ENCODE measurements around the gene FAM222A. TPM values are rescaled to one million over a fixed set of nuclear protein-coding genes. Genes with fewer than 3 reads are reported as not detected.
A peak's percentile ranks its signal among the peaks of the same experiment; 100 is the strongest.

The FAM222A gene
- total RNA-seq, 1 donor from 2014 or later = 6.2 TPM

GRCh38 chr12:109753959-109754358, 40.3 kb downstream of the FAM222A start:
- TF ChIP-seq CTCF (IDR thresholded peaks at IDR 0.05) = no peak
- Histone ChIP-seq H3K27ac (no peak overlapping the region), H3K36me3 (no peaks in the 10 kb centered on the region), H3K27me3 (no peaks in the 10 kb centered on the region), H3K4me1 (no peaks in the 10 kb centered on the region), H3K9me3 (peaks cover 7% of the 10 kb centered on the region), H3K4me3 (no peak overlapping the region)
- ATAC-seq (no peak), DNase-seq (no peak)
- intact Hi-C loops (cut with DNase I) = no loop called here

DNA sequence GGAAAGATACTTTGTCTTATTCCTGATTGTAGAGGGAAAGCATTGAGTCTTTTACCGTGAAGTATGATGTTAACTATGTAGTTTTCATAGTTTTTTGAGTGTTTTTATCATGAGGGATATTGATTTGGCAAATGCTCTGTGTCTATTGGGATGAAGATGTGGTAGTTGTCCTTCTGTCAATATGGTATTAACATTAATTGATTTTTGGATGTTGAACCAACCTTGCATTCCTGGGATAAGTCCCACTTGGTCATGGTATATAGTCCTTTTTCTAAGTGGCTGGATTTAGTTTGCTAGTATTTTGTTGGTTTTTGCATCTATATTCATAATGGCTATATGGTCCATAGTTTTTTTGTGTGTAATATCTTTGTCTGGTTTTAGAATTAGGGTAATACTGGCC, 42.8 kb downstream of the FAM222A start:
- Histone ChIP-seq H3K27me3 (no peaks in the 10 kb centered on the region), H3K4me1 (peaks cover 8% of the 10 kb centered on the region), H3K27ac (no peak overlapping the region), H3K36me3 (no peaks in the 10 kb centered on the region), H3K9me3 (peaks cover 7% of the 10 kb centered on the region), H3K4me3 (no peak overlapping the region)
- no peak for TF ChIP-seq CTCF (IDR thresholded peaks at IDR 0.05)
- intact Hi-C loops (cut with DNase I) = no loop called here
- ATAC-seq (no peak), DNase-seq (no peak)

DNA sequence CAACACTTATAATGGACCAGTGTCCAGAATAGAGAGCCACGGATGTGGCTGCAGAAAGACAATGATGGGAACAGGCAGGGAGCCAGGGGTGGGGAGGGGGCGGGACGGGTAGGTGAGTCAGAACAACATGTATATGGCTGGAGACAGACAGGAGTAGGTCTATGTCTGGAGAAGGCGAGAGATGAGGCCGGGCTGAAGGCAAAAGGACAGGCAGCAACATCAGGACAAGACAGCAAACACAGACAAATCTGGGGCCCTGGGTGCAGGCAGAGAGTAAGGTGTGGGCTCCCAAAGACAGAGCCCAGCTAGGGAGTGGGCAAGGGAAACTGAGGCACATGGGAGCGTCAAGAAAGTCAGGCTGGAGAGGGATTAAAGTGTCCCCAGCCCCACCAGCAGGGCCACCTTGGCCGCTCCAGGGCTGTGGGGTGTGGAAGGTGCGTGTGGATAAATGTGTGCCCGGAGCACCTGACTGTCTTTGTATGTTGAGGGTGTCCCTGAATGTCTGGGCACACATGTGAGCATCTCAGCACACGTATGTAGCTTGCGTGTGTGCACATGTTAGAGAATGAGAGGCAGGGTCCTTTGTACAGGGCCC, 44.1 kb downstream of the FAM222A start:
- DNase-seq (peak; percentile 37), ATAC-seq (no peak)
- intact Hi-C loops (cut with DNase I) = no loop called here
- H3K4me1 ChIP-seq = peaks cover 8% of the 10 kb centered on the region
- H3K9me3 ChIP-seq = peaks cover 7% of the 10 kb centered on the region
- H3K4me3 ChIP-seq = no peak overlapping the region
- no peaks in the 10 kb centered on the region for H3K36me3 ChIP-seq
- H3K27me3 ChIP-seq = no peaks in the 10 kb centered on the region
- no peak for TF ChIP-seq CTCF (IDR thresholded peaks at IDR 0.05)
- no peak overlapping the region for H3K27ac ChIP-seq

GRCh38 chr12:109758426-109759420, 45.1 kb downstream of the FAM222A start:
- no peak for TF ChIP-seq CTCF (IDR thresholded peaks at IDR 0.05)
- Histone ChIP-seq H3K36me3 (no peaks in the 10 kb centered on the region), H3K9me3 (peaks cover 7% of the 10 kb centered on the region), H3K27ac (no peak overlapping the region), H3K27me3 (no peaks in the 10 kb centered on the region), H3K4me3 (no peak overlapping the region), H3K4me1 (peaks cover 8% of the 10 kb centered on the region)
- DNase-seq (peak; percentile 46), ATAC-seq (no peak)
- intact Hi-C loops (cut with DNase I) = no loop called here

- TF ChIP-seq CTCF (IDR thresholded peaks at IDR 0.05) = no peak
- peaks cover 7% of the 10 kb centered on the region for H3K9me3 ChIP-seq
- no peak for DNase-seq
- H3K27me3 ChIP-seq = no peaks in the 10 kb centered on the region
- no peak overlapping the region for H3K27ac ChIP-seq
- no peak overlapping the region for H3K4me3 ChIP-seq
- intact Hi-C loops (cut with DNase I) = no loop called here
- H3K4me1 ChIP-seq = peaks cover 8% of the 10 kb centered on the region
- no peak for ATAC-seq
- no peaks in the 10 kb centered on the region for H3K36me3 ChIP-seq
Measured at GRCh38 chr12:109759595-109759994, 46.0 kb downstream of the FAM222A start.
